GM12892 (cell line): Measurements from ENCODE around the gene ANKRD44.

ENCODE experiments used
- DNase-seq: peaks from one replicate; pipeline ENCODE4 v3.0.0; 2011; ENCODE audit not compliant: insufficient read length
- FAIRE-seq: peaks from 2 replicates; lab custom pipeline; 2011; peaks lifted over from hg19 to GRCh38; lab: Jason Lieb, UNC
- POLR2A ChIP-seq: IDR thresholded peaks from 2 replicates; pipeline ENCODE4 v1.6.1; 2011; ENCODE audit warnings: low read depth, low read length, control low read depth
- POLR2AphosphoS5 ChIP-seq: IDR thresholded peaks from 2 replicates; pipeline ENCODE4 v1.6.1; 2011; ENCODE audit warnings: low read depth, low read length, control low read depth
- TAF1 ChIP-seq: IDR thresholded peaks from 2 replicates; pipeline ENCODE4 v1.6.1; 2011; ENCODE audit warnings: low read depth, mild to moderate bottlenecking, control low read depth, low read length, borderline replicate concordance

The ANKRD44 gene

DNA sequence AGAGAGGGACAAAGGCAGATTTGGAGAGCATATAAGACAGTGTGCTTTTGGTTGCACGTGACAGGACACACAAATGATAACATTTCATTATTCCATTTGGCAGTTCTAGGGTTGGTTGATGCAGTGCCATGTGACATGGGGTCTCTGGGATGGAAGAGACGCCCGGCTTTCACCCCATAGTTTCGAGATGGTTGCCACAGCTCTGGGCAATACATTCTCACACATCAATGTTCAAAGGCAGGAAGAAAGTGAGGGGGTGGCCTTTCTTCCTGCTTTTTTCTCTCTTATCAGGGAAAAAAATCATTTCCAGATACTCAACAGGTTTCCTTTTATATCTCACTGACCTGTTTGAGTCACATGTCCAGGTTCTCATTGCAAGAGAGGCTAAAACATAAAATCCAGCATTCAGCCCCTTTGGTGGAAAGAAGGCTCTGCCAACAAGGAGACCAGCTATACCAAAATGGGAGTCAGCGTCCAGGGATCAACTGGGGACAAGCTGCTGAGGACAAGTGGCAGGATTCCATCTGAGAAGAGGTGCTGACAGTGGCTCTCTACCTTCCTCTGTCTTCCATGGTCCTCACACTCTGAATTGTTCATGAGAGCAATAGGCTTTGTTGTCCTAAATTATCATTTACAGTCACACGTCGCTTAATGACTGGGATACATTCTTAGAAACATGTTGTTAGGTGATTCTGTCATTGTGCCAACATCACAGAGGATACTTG is 29.1 kb upstream of the ANKRD44 start:
- no peak for DNase-seq
- TF ChIP-seq TAF1 (no peak), POLR2AphosphoS5 (no peak), POLR2A (no peak)
- no peak for FAIRE-seq

DNA sequence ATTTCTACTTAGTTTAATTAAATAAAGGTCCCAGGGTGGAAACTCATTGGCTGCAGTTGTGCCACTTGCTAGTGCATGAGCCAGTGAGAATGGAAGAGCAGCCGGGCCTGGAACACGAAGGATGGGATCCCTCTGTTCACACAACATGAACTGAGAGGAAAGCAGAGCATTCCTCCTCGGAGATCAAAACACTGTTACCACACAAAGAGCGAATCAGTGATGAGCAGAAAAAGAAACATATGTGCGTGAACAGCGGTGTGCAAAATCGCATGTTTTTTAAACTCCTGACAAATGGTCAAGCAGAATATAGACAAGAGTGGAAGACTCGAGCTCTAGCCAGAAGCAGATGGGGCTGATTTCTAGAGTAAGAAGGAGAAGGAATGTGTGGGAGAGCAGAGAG is 28.4 kb upstream of the ANKRD44 start:
- TF ChIP-seq TAF1: no peak
- TF ChIP-seq POLR2AphosphoS5: no peak
- no peak for TF ChIP-seq POLR2A
- DNase-seq (no peak), FAIRE-seq (no peak)

DNA sequence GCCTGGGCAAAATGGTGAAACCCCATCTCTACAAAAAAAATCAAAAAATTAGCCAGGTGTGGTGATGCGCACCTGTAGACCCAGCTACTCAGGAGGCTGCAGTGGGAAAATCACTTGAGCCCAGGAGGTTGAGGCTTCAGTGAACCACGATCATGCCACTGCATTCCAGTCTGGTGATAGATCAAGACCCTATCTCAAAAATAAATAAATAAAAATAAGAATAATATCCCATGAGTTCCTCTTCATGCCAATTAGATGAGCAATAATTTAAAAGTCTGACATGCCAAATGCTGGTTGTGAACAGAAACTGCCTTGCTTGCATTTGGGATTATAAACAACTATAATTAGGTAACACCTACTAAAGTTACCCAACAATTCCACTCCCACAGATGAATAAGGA is 22.1 kb upstream of the ANKRD44 start:
- DNase-seq (no peak), FAIRE-seq (no peak)
- TF ChIP-seq POLR2AphosphoS5 (no peak), POLR2A (no peak), TAF1 (no peak)

DNA sequence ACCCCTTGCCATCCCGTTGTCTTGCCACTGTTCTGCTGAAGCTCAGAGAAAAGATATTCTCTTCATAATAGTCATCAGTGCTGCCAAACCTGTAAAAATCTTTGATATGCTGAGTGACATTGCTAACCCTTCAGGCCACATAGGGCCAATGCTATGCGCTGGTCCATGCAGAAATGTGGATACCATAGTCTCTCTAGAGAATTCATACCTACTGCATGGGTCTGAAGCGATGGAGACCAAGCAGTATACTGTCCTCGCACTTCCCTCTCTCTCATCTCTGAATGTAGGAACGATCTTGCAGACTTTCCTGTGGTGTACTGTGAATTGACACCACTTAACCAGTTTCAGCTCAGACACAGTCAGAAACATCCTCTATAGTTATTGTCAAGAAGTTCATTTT is 17.9 kb upstream of the ANKRD44 start:
- DNase-seq: no peak
- peak; percentile 67 for FAIRE-seq
- TF ChIP-seq POLR2A: no peak
- no peak for TF ChIP-seq TAF1
- no peak for TF ChIP-seq POLR2AphosphoS5

DNA sequence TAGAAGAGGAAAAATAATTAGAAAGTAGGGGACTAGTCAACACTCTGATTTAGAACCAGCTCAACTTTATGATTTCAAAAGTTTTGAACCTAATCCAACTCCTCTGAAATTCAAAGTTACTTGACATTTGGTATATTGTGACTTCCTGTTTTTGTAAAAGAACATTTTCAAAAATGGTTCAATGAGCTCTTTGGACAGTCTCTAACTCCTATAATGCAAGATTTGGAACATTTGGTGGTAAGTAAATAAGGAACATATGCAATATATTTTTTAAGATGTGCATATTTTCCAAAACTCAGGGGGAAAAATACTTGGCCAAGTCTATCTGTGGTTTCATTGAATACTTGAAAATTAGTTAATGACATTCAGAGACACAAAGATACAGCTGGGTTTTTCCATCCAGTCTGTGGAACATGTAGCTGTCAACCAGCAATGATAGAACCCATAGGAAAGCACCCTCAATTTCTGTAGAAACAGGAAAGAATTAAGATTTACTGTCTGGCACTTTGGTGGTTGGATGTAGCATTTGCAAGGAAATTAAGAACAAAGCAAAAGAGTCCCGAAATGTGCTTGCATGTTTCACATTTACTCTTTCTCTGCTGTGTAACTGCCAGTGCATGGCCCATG is 17.0 kb upstream of the ANKRD44 start:
- peak; percentile 74 for FAIRE-seq
- no peak for DNase-seq
- TF ChIP-seq POLR2A (no peak), POLR2AphosphoS5 (no peak), TAF1 (no peak)

DNA sequence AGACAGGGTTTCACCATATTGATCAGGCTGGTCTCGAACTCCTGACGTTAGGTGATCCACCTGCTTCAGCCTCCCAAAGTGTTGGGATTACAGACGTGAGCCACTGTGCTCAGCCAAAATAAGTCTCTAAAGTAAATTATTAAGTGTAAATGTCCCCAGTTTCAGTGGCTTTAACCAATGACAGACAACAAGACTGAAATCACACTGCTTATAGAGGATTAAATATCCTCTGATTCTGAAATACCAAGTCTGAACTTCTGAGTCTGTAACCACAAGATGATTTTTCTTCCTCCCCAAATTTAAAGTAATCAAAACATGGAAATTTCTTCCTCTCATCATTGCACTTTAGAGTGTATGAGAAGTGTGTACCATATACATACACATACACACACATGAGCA is 16.5 kb upstream of the ANKRD44 start:
- DNase-seq: no peak
- FAIRE-seq: no peak
- no peak for TF ChIP-seq TAF1
- no peak for TF ChIP-seq POLR2A
- no peak for TF ChIP-seq POLR2AphosphoS5

DNA sequence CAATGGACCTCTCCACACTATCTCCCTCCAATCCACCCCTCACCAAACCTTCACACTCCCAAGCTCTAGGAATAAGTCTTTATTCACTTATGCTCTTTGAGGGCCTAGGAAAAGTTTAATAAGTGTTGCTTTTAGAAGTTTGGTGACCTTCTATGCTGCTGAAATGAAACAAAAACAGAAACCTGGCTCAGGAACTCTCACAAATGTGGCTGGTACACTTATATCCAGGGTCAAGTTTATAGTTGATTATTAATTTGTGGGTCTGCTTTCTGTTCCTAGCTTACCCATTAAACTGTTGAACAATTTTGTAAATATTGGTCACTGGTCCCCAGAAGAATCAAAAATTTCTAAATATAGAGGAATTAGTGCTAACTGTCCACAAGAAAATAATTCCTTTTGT is 14.2 kb upstream of the ANKRD44 start:
- FAIRE-seq (no peak), DNase-seq (no peak)
- TF ChIP-seq POLR2AphosphoS5 (no peak), POLR2A (no peak), TAF1 (no peak)

DNA sequence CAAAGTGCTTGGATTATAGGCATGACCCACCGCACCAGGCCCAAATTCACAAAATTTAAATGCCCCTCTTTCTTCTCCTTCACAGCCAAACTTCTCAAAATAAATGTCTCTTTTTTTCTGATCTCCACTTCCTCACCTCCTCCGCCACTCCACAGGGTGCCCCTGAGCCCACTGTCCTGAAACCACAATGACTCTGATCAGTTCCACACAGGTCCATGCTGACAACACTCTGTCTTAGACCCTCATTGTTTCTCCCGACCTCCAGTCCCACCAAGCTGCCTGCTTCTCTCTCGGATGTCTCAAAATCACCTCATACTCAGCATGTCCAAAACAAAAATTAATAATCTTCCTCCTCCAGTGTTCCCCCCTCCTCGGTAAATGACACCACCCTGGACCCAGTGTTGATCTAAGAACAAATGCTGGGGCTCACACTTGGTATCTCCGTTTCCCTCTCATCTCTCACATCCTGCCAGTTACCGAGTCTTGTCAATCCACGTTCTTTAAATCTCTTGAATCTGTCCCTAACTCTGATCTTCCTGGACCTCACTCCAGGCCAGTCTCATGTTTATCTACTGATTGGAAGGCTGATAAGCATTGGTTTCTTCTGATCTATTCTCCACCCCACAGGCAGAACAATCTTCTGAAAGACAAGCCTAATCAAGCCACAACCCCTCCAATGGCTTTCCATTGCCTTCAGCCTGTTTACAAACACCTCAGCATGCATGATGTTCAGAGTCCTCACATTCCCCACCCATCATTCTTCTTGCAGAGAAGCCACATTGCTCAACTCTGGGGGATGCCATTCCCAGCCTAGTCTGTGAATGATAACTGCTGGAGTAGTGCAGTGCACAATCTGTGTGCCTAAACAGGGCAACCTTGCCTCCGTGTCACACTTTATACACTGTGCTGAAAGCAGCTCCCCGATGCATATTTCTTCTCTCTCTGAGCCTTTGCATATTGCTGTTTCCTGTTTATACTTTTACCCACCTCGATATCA is 12.4 kb upstream of the ANKRD44 start:
- FAIRE-seq (peak; percentile 86), DNase-seq (no peak)
- TF ChIP-seq POLR2AphosphoS5: no peak
- no peak for TF ChIP-seq TAF1
- no peak for TF ChIP-seq POLR2A

DNA sequence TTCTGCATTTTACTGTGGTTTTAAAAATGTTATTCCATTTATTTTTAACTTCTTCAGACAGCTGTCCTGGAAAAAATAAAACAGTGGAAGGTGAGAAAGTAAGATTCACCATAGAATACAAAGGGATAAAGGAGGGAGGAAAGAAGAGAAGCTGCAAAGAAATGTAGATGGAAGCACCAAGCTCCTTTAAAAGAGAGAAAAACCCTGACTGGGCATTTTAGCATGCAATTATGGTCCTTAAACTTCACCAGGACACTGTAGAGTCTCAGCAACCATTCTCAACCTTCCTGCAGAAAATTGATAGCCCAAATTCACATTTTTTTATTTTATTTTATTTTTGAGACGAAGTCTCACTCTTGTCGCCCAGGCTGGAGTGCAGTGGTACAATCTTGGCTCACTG is 11.6 kb upstream of the ANKRD44 start:
- TF ChIP-seq POLR2AphosphoS5 (no peak), TAF1 (no peak), POLR2A (no peak)
- FAIRE-seq (no peak), DNase-seq (no peak)

DNA sequence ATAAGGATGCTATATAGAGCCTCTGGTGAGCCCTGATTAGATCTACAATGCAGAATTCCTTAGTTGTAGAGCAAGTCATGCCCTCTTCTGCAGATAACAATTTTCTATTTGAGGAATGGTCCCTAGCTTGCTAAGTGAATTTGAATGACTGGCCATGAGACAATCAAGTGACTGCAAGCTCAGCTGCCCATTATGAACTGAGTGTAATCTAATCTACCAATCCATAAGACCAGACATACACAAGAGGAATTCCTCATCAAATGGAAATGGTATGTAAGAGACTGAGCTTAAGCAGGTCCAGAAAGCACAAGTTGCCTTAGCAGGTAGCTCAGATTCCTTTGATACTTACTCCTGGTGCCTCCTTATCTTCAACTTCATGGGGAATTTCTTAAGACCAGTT is 4.8 kb upstream of the ANKRD44 start:
- TF ChIP-seq POLR2AphosphoS5 (no peak), POLR2A (no peak), TAF1 (no peak)
- DNase-seq (no peak), FAIRE-seq (no peak)

DNA sequence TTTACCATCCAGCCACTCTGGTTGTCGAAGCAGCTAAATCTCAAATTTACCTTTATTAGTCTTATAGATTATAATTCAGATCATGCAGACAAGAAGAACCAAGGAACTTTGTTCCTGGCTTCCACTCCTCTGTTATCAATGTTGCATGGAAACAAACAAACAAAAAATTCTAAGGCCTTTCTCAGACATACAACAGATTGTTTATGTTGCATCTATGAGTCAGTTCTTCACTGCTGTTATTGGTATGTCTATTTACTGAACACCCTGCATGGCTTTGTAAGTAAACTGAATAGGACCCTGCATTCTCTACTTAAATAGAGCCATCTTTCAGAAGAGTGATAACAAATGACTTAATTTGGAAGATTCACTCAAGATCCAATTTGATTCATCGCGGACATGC is 1.6 kb upstream of the ANKRD44 start:
- TF ChIP-seq POLR2A: no peak
- no peak for TF ChIP-seq POLR2AphosphoS5
- TF ChIP-seq TAF1: no peak
- no peak for DNase-seq
- no peak for FAIRE-seq
